ENCODE results near the gene MEGF9.

GRCh38 chr9:120611690-120612068, 102.6 kb downstream of the MEGF9 start:
- no peak for TF ChIP-seq CTCF (IDR thresholded peaks at IDR 0.05)
- TF ChIP-seq POLR2AphosphoS5 (IDR thresholded peaks at IDR 0.05) = no peak
- no peak for TF ChIP-seq POLR2A (IDR thresholded peaks at IDR 0.05)
